Activated CD4-positive, alpha-beta memory T cell treated with anti-CD3 and anti-CD28 coated beads for 36 hours (primary cell): ENCODE measurements around the gene P3H2. TPM values are rescaled to one million over a fixed set of nuclear protein-coding genes. Genes with fewer than 3 reads are reported as not detected.
"Not testable (repeated sequence)": the region's sequence is repeated elsewhere in the genome, so short reads cannot be mapped to it uniquely, and the experiment has no call there.

Source experiments
- CTCF ChIA-PET: fragments of 350-600 bp; sonication (Branson Sonifier 250); formaldehyde crosslinking; loops from one replicate; lab custom pipeline; 2021; ENCODE audit warnings: antibody characterized with exemption, inconsistent platforms; lab: Charles Lee
- POLR2A ChIA-PET: fragments of 350-600 bp; sonication (Branson Sonifier 250); formaldehyde crosslinking; loops from one replicate; lab custom pipeline; 2021; ENCODE audit warnings: antibody characterized with exemption; lab: Charles Lee
- DNase-seq: peaks from one replicate; pipeline ENCODE4 v3.0.0-alpha.2; 2020
- H3K27ac Mint-ChIP-seq: one replicate; pipeline ENCODE4 v1.8.0; 2021; ENCODE audit warnings: mixed read lengths
- H3K27me3 Mint-ChIP-seq: one replicate; pipeline ENCODE4 v1.8.0; 2021; ENCODE audit warnings: mixed read lengths
- H3K36me3 Mint-ChIP-seq: one replicate; pipeline ENCODE4 v1.8.0; 2021; ENCODE audit warnings: mixed read lengths
- H3K4me1 Mint-ChIP-seq: one replicate; pipeline ENCODE4 v1.8.0; 2021; ENCODE audit warnings: low read depth, mixed read lengths
- H3K4me3 Mint-ChIP-seq: one replicate; pipeline ENCODE4 v1.8.0; 2021; ENCODE audit warnings: mild to moderate bottlenecking, mixed read lengths
- H3K9me3 Mint-ChIP-seq: one replicate; pipeline ENCODE4 v1.8.0; 2021; ENCODE audit warnings: mixed read lengths
- intact Hi-C: fragments of 100-400 bp; cut with micrococcal nuclease; formaldehyde crosslinking; loops from one replicate; pipeline ENCODE4 v1.15.1; 2023
- total RNA-seq, 2 experiments: library from RNA; stranded (reverse); gene quantifications; one replicate each; pipeline ENCODE4 v1.2.3, GENCODE V29; 2021

The P3H2 gene
- total RNA-seq, 2 experiments from 2014 or later = not detected

- CTCF ChIA-PET, DNase-seq, H3K4me1 Mint-ChIP-seq, H3K9me3 Mint-ChIP-seq, H3K27me3 Mint-ChIP-seq, H3K27ac Mint-ChIP-seq, H3K4me3 Mint-ChIP-seq, H3K36me3 Mint-ChIP-seq, intact Hi-C loops, POLR2A ChIA-PET: not testable (repeated sequence)
Observed at GRCh38 chr3:190149830-190150619, 29.3 kb upstream of the P3H2 start.

GRCh38 chr3:190144793-190145192 lies 24.1 kb upstream of the P3H2 start:
- H3K27ac Mint-ChIP-seq, H3K36me3 Mint-ChIP-seq, intact Hi-C loops, H3K9me3 Mint-ChIP-seq, POLR2A ChIA-PET, H3K4me3 Mint-ChIP-seq, H3K27me3 Mint-ChIP-seq, DNase-seq, H3K4me1 Mint-ChIP-seq, CTCF ChIA-PET: not testable (repeated sequence)

- CTCF ChIA-PET = no interaction called here
- intact Hi-C loops = no loop called here
Observed at GRCh38 chr3:190142041-190142440, 21.3 kb upstream of the P3H2 start.

GRCh38 chr3:190139365-190139764 lies 18.7 kb upstream of the P3H2 start:
- H3K9me3 Mint-ChIP-seq = no peaks in the 10 kb centered on the region
- no peaks in the 10 kb centered on the region for H3K36me3 Mint-ChIP-seq
- no peaks in the 10 kb centered on the region for H3K4me1 Mint-ChIP-seq
- H3K27ac Mint-ChIP-seq = no peak overlapping the region
- no peak for DNase-seq
- intact Hi-C loops = no loop called here
- ChIA-PET POLR2A (no interaction called here), CTCF (no interaction called here)
- no peak overlapping the region for H3K4me3 Mint-ChIP-seq
- H3K27me3 Mint-ChIP-seq = peaks cover 7% of the 10 kb centered on the region

More at GRCh38 chr3:190142041-190142440, 21.3 kb upstream of the P3H2 start:
- H3K27ac Mint-ChIP-seq = no peak overlapping the region
- DNase-seq = no peak
- H3K9me3 Mint-ChIP-seq = no peaks in the 10 kb centered on the region
- H3K36me3 Mint-ChIP-seq = no peaks in the 10 kb centered on the region
- POLR2A ChIA-PET = no interaction called here
- no peaks in the 10 kb centered on the region for H3K4me1 Mint-ChIP-seq
- H3K4me3 Mint-ChIP-seq = no peak overlapping the region
- H3K27me3 Mint-ChIP-seq = peaks cover 2% of the 10 kb centered on the region

GRCh38 chr3:190132371-190132770 lies 11.7 kb upstream of the P3H2 start:
- DNase-seq = no peak
- Mint-ChIP-seq H3K4me1 (no peaks in the 10 kb centered on the region), H3K9me3 (no peaks in the 10 kb centered on the region), H3K27me3 (peaks cover 16% of the 10 kb centered on the region), H3K4me3 (no peak overlapping the region), H3K36me3 (no peaks in the 10 kb centered on the region), H3K27ac (no peak overlapping the region)
- POLR2A ChIA-PET = no interaction called here
- CTCF ChIA-PET = interaction anchor here (0.6 kb wide), 1 partner anchor 171 kb away, joined by 3 read pairs; no protein-coding TSS in a partner anchor
- intact Hi-C loops = no loop called here

- CTCF ChIA-PET = no interaction called here
Observed at GRCh38 chr3:190131329-190131728, 10.6 kb upstream of the P3H2 start.

GRCh38 chr3:190130696-190131095 lies 10.0 kb upstream of the P3H2 start:
- CTCF ChIA-PET = no interaction called here
- H3K4me1 Mint-ChIP-seq = no peaks in the 10 kb centered on the region
- H3K4me3 Mint-ChIP-seq = no peak overlapping the region
- intact Hi-C loops = no loop called here
- no peaks in the 10 kb centered on the region for H3K9me3 Mint-ChIP-seq
- no peak for DNase-seq
- POLR2A ChIA-PET = no interaction called here
- no peaks in the 10 kb centered on the region for H3K36me3 Mint-ChIP-seq
- peaks cover 12% of the 10 kb centered on the region for H3K27me3 Mint-ChIP-seq
- no peak overlapping the region for H3K27ac Mint-ChIP-seq

More at GRCh38 chr3:190131329-190131728, 10.6 kb upstream of the P3H2 start:
- no peaks in the 10 kb centered on the region for H3K36me3 Mint-ChIP-seq
- H3K4me1 Mint-ChIP-seq = no peaks in the 10 kb centered on the region
- peaks cover 13% of the 10 kb centered on the region for H3K27me3 Mint-ChIP-seq
- DNase-seq = no peak
- no peak overlapping the region for H3K27ac Mint-ChIP-seq
- intact Hi-C loops = no loop called here
- no peak overlapping the region for H3K4me3 Mint-ChIP-seq
- POLR2A ChIA-PET = no interaction called here
- H3K9me3 Mint-ChIP-seq = no peaks in the 10 kb centered on the region

- CTCF ChIA-PET = no interaction called here
- no peaks in the 10 kb centered on the region for H3K36me3 Mint-ChIP-seq
- intact Hi-C loops = no loop called here
- H3K4me1 Mint-ChIP-seq = no peaks in the 10 kb centered on the region
- DNase-seq = no peak
- POLR2A ChIA-PET = no interaction called here
- no peak overlapping the region for H3K4me3 Mint-ChIP-seq
- no peak overlapping the region for H3K27ac Mint-ChIP-seq
- peaks cover 13% of the 10 kb centered on the region for H3K27me3 Mint-ChIP-seq
- no peaks in the 10 kb centered on the region for H3K9me3 Mint-ChIP-seq
Observed at GRCh38 chr3:190130037-190130436, 9.3 kb upstream of the P3H2 start.

- H3K27me3 Mint-ChIP-seq = peaks cover 9% of the 10 kb centered on the region
- H3K27ac Mint-ChIP-seq = no peak overlapping the region
- no peak overlapping the region for H3K4me3 Mint-ChIP-seq
- no peaks in the 10 kb centered on the region for H3K9me3 Mint-ChIP-seq
- no peak for DNase-seq
- H3K4me1 Mint-ChIP-seq = no peaks in the 10 kb centered on the region
- POLR2A ChIA-PET = no interaction called here
- CTCF ChIA-PET = no interaction called here
- no peaks in the 10 kb centered on the region for H3K36me3 Mint-ChIP-seq
- intact Hi-C loops = no loop called here
Observed at GRCh38 chr3:190127797-190128196, 7.1 kb upstream of the P3H2 start.

- Mint-ChIP-seq H3K4me3 (no peak overlapping the region), H3K36me3 (no peaks in the 10 kb centered on the region), H3K27me3 (peaks cover 14% of the 10 kb centered on the region), H3K9me3 (no peaks in the 10 kb centered on the region), H3K4me1 (no peaks in the 10 kb centered on the region), H3K27ac (no peak overlapping the region)
- intact Hi-C loops = no loop called here
- ChIA-PET CTCF (no interaction called here), POLR2A (no interaction called here)
- no peak for DNase-seq
Observed at GRCh38 chr3:190127195-190127594, 6.5 kb upstream of the P3H2 start.

GRCh38 chr3:190125436-190126068 lies 4.9 kb upstream of the P3H2 start:
- no peak overlapping the region for H3K27ac Mint-ChIP-seq
- POLR2A ChIA-PET = no interaction called here
- no peaks in the 10 kb centered on the region for H3K9me3 Mint-ChIP-seq
- no peaks in the 10 kb centered on the region for H3K4me1 Mint-ChIP-seq
- CTCF ChIA-PET = no interaction called here
- H3K4me3 Mint-ChIP-seq = no peak overlapping the region
- intact Hi-C loops = no loop called here
- no peaks in the 10 kb centered on the region for H3K36me3 Mint-ChIP-seq
- no peak for DNase-seq
- peaks cover 18% of the 10 kb centered on the region for H3K27me3 Mint-ChIP-seq

- peaks cover 6% of the 10 kb centered on the region for H3K4me1 Mint-ChIP-seq
- no peak overlapping the region for H3K27ac Mint-ChIP-seq
- peaks cover 27% of the 10 kb centered on the region for H3K27me3 Mint-ChIP-seq
- no peaks in the 10 kb centered on the region for H3K9me3 Mint-ChIP-seq
- DNase-seq = no peak
- intact Hi-C loops = no loop called here
- CTCF ChIA-PET = no interaction called here
- POLR2A ChIA-PET = no interaction called here
- H3K36me3 Mint-ChIP-seq = no peaks in the 10 kb centered on the region
- no peak overlapping the region for H3K4me3 Mint-ChIP-seq
Observed at GRCh38 chr3:190124067-190124466, 3.4 kb upstream of the P3H2 start.
